ENCODE results near the gene DNAJC30. TPM values are rescaled to one million over a fixed set of nuclear protein-coding genes. Genes with fewer than 3 reads are reported as not detected.

Gene DNAJC30
- total RNA-seq, 1 donor: 1.9 TPM

Other genes starting within 250 kb of the DNAJC30 start
- gene FZD9, start 249.7 kb downstream of the DNAJC30 start, total RNA-seq: 0.21 TPM
- gene BAZ1B, start 161.2 kb downstream of the DNAJC30 start, total RNA-seq: 52.2 TPM
- gene BCL7B, start 125.8 kb downstream of the DNAJC30 start, total RNA-seq: 60.7 TPM
- 11.5 TPM for gene TBL2, start 104.9 kb downstream of the DNAJC30 start, total RNA-seq
- 0.42 TPM for gene MLXIPL, start 58.9 kb downstream of the DNAJC30 start, total RNA-seq
- 0.63 TPM for gene VPS37D, start 15.6 kb downstream of the DNAJC30 start, total RNA-seq
- gene BUD23, start 144 bp upstream of the DNAJC30 start, total RNA-seq: 31.7 TPM
- 18.6 TPM for gene STX1A, start 36.2 kb upstream of the DNAJC30 start, total RNA-seq
- 5.6 TPM for gene ABHD11, start 55.3 kb upstream of the DNAJC30 start, total RNA-seq
- gene CLDN3, start 86.8 kb upstream of the DNAJC30 start, total RNA-seq: not detected
- 0.10 TPM for gene CLDN4, start 147.5 kb upstream of the DNAJC30 start, total RNA-seq
- not detected for gene METTL27, start 159.1 kb upstream of the DNAJC30 start, total RNA-seq
- not detected for gene TMEM270, start 177.7 kb upstream of the DNAJC30 start, total RNA-seq

Measured in mononuclear cell (primary cell).